Glutamatergic neuron (in vitro differentiated cells): ENCODE data around the gene CLCA4. TPM values are rescaled to one million over a fixed set of nuclear protein-coding genes. Genes with fewer than 3 reads are reported as not detected.

Experiments
- DNase-seq: peaks from one replicate; pipeline ENCODE4 v3.0.0; 2022
- H3K27ac Mint-ChIP-seq: one replicate; pipeline ENCODE4 v1.8.0; 2020; ENCODE audit warnings: mild to moderate bottlenecking, mixed read lengths, inconsistent platforms; ENCODE audit not compliant: unreplicated experiment
- H3K27me3 Mint-ChIP-seq: one replicate; pipeline ENCODE4 v1.8.0; 2020; ENCODE audit warnings: mild to moderate bottlenecking, moderate library complexity, mixed read lengths, inconsistent platforms; ENCODE audit not compliant: unreplicated experiment
- H3K36me3 Mint-ChIP-seq: one replicate; pipeline ENCODE4 v1.8.0; 2020; ENCODE audit warnings: mild to moderate bottlenecking, mixed read lengths, inconsistent platforms; ENCODE audit not compliant: unreplicated experiment
- H3K4me1 Mint-ChIP-seq: one replicate; pipeline ENCODE4 v1.8.0; 2020; ENCODE audit warnings: mild to moderate bottlenecking, low read depth, mixed read lengths, inconsistent platforms; ENCODE audit not compliant: unreplicated experiment
- H3K4me3 Mint-ChIP-seq: one replicate; pipeline ENCODE4 v1.8.0; 2020; ENCODE audit warnings: mild to moderate bottlenecking, mixed read lengths, inconsistent platforms; ENCODE audit not compliant: unreplicated experiment
- H3K9me3 Mint-ChIP-seq: one replicate; pipeline ENCODE4 v1.8.0; 2020; ENCODE audit warnings: mild to moderate bottlenecking, moderate library complexity, mixed read lengths, inconsistent platforms; ENCODE audit not compliant: unreplicated experiment
- CTCF ChIP-seq: fragments of 200-600 bp; sonication (generic); IDR thresholded peaks from one replicate; pipeline ENCODE4 v1.5.0; 2021; ENCODE audit not compliant: partially characterized antibody, unreplicated experiment
- total RNA-seq: library from RNA; stranded (reverse); fragmentation: NEBNext Ultra II Directional; extraction: Animal tissue kit (Norgen Biotek cat#: 25700); gene quantifications from one replicate; pipeline ENCODE4 v1.2.1, GENCODE V29; 2021; ENCODE audit not compliant: unreplicated experiment

CLCA4 gene
- total RNA-seq, 1 donor from 2014 or later, result not detected

DNA sequence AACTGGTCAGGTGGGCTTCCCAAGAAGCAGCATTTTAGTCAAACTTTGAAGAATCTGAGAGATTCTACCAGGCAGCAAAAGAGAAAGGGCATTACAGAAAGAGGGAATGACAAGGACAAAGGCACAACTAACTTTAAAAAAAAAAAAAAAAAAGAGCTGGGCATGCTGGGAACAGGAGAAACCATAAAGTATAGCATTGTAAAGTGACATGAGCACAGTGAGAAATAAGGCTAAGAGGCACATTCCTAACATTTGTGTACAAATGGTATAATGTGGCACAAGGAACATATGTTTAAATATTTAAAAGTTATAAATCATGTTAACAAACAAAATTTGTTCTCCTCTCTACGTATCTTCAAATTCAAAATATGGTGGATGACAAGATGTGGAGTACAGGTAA, 69.6 kb downstream of the CLCA4 start:
- no peak overlapping the region for H3K27ac Mint-ChIP-seq
- TF ChIP-seq CTCF, result no peak
- peaks cover 3% of the 10 kb centered on the region for H3K9me3 Mint-ChIP-seq
- H3K4me3 Mint-ChIP-seq, result no peak overlapping the region
- peaks cover 2% of the 10 kb centered on the region for H3K27me3 Mint-ChIP-seq
- H3K4me1 Mint-ChIP-seq, result no peaks in the 10 kb centered on the region
- peaks cover 5% of the 10 kb centered on the region for H3K36me3 Mint-ChIP-seq
- no peak for DNase-seq

DNA sequence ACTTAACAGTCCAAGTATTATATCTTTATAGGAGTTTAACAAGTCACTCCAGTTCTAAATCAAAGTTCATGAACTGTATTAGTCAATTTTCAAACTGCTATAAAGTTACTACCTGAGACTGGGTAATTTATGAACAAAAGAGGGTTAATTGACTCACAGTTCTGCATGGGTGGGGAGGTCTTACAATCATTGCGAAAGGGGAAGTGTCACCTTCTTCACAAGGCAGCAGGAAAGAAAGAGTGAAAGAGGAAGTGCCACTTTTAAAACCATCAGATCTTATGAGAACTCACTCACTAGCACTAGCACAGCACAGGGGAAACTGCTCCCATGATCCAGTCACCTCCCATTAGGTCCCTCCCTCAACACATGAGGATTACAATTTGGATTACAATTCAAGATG, 70.0 kb downstream of the CLCA4 start:
- no peak for DNase-seq
- no peak for TF ChIP-seq CTCF
- Mint-ChIP-seq H3K4me1 (no peaks in the 10 kb centered on the region), H3K4me3 (no peak overlapping the region), H3K27ac (no peak overlapping the region), H3K27me3 (peaks cover 2% of the 10 kb centered on the region), H3K9me3 (peaks cover 3% of the 10 kb centered on the region), H3K36me3 (peaks cover 5% of the 10 kb centered on the region)

DNA sequence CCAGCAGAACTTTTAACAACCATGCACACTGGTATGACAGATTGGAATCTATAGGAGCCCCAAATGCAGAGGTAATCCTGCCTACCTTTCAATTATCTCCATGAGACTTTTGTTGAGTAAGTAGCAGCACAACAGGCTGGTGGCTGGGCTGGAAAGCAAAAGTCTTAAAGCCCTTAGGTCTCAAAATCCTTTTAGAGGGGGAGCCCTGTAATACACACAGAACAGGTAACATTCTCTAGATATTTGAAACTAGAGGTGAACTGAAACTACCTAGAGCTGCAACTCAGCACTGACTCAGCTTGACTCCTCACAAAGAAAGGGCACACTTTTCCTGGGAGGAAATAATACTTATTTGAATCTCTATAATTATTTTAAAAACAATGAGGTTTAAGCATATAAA, 71.5 kb downstream of the CLCA4 start:
- no peak overlapping the region for H3K27ac Mint-ChIP-seq
- TF ChIP-seq CTCF, result no peak
- H3K27me3 Mint-ChIP-seq, result no peaks in the 10 kb centered on the region
- no peak for DNase-seq
- no peak overlapping the region for H3K4me3 Mint-ChIP-seq
- no peaks in the 10 kb centered on the region for H3K4me1 Mint-ChIP-seq
- H3K36me3 Mint-ChIP-seq, result peaks cover 5% of the 10 kb centered on the region
- H3K9me3 Mint-ChIP-seq, result no peaks in the 10 kb centered on the region

- Mint-ChIP-seq H3K27me3 (no peaks in the 10 kb centered on the region), H3K36me3 (peaks cover 4% of the 10 kb centered on the region), H3K4me1 (no peaks in the 10 kb centered on the region)
Measured at GRCh38 chr1:86619313-86619712, 72.4 kb downstream of the CLCA4 start.

GRCh38 chr1:86621286-86621685, 74.4 kb downstream of the CLCA4 start:
- H3K4me3 Mint-ChIP-seq, result no peak overlapping the region
- peaks cover 3% of the 10 kb centered on the region for H3K9me3 Mint-ChIP-seq
- no peaks in the 10 kb centered on the region for H3K36me3 Mint-ChIP-seq
- H3K27ac Mint-ChIP-seq, result no peak overlapping the region
- no peak for DNase-seq
- no peaks in the 10 kb centered on the region for H3K4me1 Mint-ChIP-seq
- no peaks in the 10 kb centered on the region for H3K27me3 Mint-ChIP-seq
- TF ChIP-seq CTCF, result no peak

More at GRCh38 chr1:86619313-86619712, 72.4 kb downstream of the CLCA4 start:
- Mint-ChIP-seq H3K9me3 (no peaks in the 10 kb centered on the region), H3K27ac (no peak overlapping the region), H3K4me3 (no peak overlapping the region)
- no peak for DNase-seq
- TF ChIP-seq CTCF, result no peak

Other genes starting within 250 kb of the CLCA4 start
- 61.1 TPM for gene ODF2L, start 150.8 kb upstream of the CLCA4 start, total RNA-seq
- gene CLCA2, start 122.9 kb upstream of the CLCA4 start, total RNA-seq, result not detected
- gene CLCA1, start 78.2 kb upstream of the CLCA4 start, total RNA-seq, result not detected
- 113 TPM for gene SH3GLB1, start 157.5 kb downstream of the CLCA4 start, total RNA-seq